ENCODE measurements around the gene GOLGA6A. TPM values are rescaled to one million over a fixed set of nuclear protein-coding genes. Genes with fewer than 3 reads are reported as not detected.

Gene GOLGA6A
- total and polyA plus RNA-seq, 2 of the 13 experiments (the other 11 are each of a cell fraction or from before 2014, with no cell fraction given): 0.04 to 0.22 TPM

DNA sequence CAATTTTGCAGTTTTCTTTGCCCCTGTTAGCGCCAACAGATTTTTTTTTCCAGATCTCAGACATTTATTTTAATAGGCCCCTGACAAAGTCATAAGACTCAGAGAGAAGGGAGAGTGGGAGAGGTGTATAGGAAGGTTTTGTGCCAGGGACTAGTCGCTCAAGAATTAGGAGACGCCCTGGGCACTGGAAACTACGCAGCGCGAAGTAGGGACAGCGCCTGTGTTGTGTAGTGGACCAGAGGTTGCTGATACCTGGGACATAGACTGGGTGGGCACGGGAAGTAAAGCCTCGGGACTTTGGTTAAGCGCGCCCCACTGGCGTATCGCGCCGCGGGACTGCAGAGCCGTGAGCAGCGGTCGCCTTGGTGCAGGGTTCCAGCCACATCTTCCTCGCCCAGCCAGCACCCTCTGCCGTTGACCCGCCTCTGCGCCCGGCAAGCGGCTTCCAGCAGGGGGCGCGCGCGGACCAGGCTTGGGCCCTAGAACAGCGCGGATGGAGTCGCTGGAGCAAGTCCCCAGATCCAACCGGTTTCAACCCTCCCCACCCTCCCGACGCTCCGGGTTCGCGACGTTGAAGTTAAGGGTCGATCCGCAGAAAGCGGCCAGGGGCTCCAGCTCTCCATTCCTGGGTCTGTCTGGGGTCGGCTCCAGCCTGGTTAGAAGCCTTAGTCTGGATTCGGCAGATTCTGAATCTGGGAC is 45.1 kb upstream of the GOLGA6A start (continued):
- TF ChIP-seq, protein P1, sequence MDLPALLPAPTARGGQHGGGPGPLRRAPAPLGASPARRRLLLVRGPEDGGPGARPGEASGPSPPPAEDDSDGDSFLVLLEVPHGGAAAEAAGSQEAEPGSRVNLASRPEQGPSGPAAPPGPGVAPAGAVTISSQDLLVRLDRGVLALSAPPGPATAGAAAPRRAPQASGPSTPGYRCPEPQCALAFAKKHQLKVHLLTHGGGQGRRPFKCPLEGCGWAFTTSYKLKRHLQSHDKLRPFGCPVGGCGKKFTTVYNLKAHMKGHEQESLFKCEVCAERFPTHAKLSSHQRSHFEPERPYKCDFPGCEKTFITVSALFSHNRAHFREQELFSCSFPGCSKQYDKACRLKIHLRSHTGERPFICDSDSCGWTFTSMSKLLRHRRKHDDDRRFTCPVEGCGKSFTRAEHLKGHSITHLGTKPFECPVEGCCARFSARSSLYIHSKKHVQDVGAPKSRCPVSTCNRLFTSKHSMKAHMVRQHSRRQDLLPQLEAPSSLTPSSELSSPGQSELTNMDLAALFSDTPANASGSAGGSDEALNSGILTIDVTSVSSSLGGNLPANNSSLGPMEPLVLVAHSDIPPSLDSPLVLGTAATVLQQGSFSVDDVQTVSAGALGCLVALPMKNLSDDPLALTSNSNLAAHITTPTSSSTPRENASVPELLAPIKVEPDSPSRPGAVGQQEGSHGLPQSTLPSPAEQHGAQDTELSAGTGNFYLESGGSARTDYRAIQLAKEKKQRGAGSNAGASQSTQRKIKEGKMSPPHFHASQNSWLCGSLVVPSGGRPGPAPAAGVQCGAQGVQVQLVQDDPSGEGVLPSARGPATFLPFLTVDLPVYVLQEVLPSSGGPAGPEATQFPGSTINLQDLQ (CRISPR knock-in tag; IDR thresholded peaks at IDR 0.05): no peak
- no peak for TF ChIP-seq NFE2 (CRISPR knock-in tag; IDR thresholded peaks at IDR 0.05)
- TF ChIP-seq HNF4A (CRISPR knock-in tag; IDR thresholded peaks at IDR 0.05): no peak
- no peak for TF ChIP-seq SRF (IDR thresholded peaks at IDR 0.05; ENCODE audit: low read depth, low read length)
- TF ChIP-seq TAF15 (IDR thresholded peaks at IDR 0.05; ENCODE audit: low read depth, low read length, poor library complexity, severe bottlenecking): no peak
- TF ChIP-seq, protein P2, sequence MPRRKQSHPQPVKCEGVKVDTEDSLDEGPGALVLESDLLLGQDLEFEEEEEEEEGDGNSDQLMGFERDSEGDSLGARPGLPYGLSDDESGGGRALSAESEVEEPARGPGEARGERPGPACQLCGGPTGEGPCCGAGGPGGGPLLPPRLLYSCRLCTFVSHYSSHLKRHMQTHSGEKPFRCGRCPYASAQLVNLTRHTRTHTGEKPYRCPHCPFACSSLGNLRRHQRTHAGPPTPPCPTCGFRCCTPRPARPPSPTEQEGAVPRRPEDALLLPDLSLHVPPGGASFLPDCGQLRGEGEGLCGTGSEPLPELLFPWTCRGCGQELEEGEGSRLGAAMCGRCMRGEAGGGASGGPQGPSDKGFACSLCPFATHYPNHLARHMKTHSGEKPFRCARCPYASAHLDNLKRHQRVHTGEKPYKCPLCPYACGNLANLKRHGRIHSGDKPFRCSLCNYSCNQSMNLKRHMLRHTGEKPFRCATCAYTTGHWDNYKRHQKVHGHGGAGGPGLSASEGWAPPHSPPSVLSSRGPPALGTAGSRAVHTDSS (CRISPR knock-in tag; conservative IDR thresholded peaks at IDR 0.05): no peak
- TF ChIP-seq ZNF430 (CRISPR knock-in tag; IDR thresholded peaks at IDR 0.05): no peak
- TF ChIP-seq, protein P3, sequence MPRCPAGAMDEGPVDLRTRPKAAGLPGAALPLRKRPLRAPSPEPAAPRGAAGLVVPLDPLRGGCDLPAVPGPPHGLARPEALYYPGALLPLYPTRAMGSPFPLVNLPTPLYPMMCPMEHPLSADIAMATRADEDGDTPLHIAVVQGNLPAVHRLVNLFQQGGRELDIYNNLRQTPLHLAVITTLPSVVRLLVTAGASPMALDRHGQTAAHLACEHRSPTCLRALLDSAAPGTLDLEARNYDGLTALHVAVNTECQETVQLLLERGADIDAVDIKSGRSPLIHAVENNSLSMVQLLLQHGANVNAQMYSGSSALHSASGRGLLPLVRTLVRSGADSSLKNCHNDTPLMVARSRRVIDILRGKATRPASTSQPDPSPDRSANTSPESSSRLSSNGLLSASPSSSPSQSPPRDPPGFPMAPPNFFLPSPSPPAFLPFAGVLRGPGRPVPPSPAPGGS (CRISPR knock-in tag; IDR thresholded peaks at IDR 0.05): no peak
- TF ChIP-seq MAFK (conservative IDR thresholded peaks at IDR 0.05 in 1 of 2, IDR thresholded peaks at IDR 0.05 in 1 of 2; ENCODE audit: low read length in 2 of 2): no peak
- no peak for TF ChIP-seq ZNF282 (IDR thresholded peaks at IDR 0.05; ENCODE audit: partially characterized antibody)
- no peak for TF ChIP-seq KLF9 (CRISPR knock-in tag; IDR thresholded peaks at IDR 0.05; ENCODE audit: low read depth)
- TF ChIP-seq POGZ (CRISPR knock-in tag; IDR thresholded peaks at IDR 0.05): no peak
- no peak for TF ChIP-seq ZNF317 (CRISPR knock-in tag; IDR thresholded peaks at IDR 0.05)
- TF ChIP-seq IKZF4 (CRISPR knock-in tag; IDR thresholded peaks at IDR 0.05; ENCODE audit: borderline replicate concordance, low read depth, not compliant biosample characterization): no peak
- TF ChIP-seq TBL1XR1 (IDR thresholded peaks at IDR 0.05; ENCODE audit: borderline replicate concordance, low read length, partially characterized antibody): no peak
- no peak for TF ChIP-seq ZNF552 (CRISPR knock-in tag; IDR thresholded peaks at IDR 0.05; ENCODE audit: borderline replicate concordance)
- TF ChIP-seq AGO1 (IDR thresholded peaks at IDR 0.05; ENCODE audit: low read depth, low read length, poor library complexity, severe bottlenecking): peak; percentile 43
- TF ChIP-seq TP53 (CRISPR knock-in tag; conservative IDR thresholded peaks at IDR 0.05): no peak
- TF ChIP-seq MAZ (IDR thresholded peaks at IDR 0.05; ENCODE audit: borderline replicate concordance, low read depth, low read length): no peak
- TF ChIP-seq MAZ (CRISPR knock-in tag; IDR thresholded peaks at IDR 0.05; ENCODE audit: low read depth): no peak
- TF ChIP-seq ZNF709 (CRISPR knock-in tag; IDR thresholded peaks at IDR 0.05): no peak
- TF ChIP-seq DPF2 (CRISPR knock-in tag; IDR thresholded peaks at IDR 0.05; ENCODE audit: borderline replicate concordance, low read depth): no peak
- no peak for TF ChIP-seq SCMH1 (CRISPR knock-in tag; IDR thresholded peaks at IDR 0.05; ENCODE audit: borderline replicate concordance)
- TF ChIP-seq, protein P4, sequence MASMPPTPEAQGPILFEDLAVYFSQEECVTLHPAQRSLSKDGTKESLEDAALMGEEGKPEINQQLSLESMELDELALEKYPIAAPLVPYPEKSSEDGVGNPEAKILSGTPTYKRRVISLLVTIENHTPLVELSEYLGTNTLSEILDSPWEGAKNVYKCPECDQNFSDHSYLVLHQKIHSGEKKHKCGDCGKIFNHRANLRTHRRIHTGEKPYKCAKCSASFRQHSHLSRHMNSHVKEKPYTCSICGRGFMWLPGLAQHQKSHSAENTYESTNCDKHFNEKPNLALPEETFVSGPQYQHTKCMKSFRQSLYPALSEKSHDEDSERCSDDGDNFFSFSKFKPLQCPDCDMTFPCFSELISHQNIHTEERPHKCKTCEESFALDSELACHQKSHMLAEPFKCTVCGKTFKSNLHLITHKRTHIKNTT (CRISPR knock-in tag; IDR thresholded peaks at IDR 0.05): 0 out of 2 replicates have a peak, but pooled peaks have one; percentile 55

Measured in HepG2 (cell line).